Stimulated activated CD4-positive, alpha-beta T cell treated with anti-CD3 and anti-CD28 coated beads, TNF-alpha, amount 100 ng/mL, for 24 hours (primary cell): ENCODE measurements around the gene CENPN.
A peak's percentile ranks its signal among the peaks of the same experiment; 100 is the strongest.

Source experiments
- DNase-seq, 3 experiments: peaks; one replicate each; pipeline ENCODE4 v3.0.0-alpha.2; 2020; ENCODE audit warnings: low read depth in 3 of 3

Gene CENPN

GRCh38 chr16:81029930-81030604, 23.1 kb downstream of the CENPN start:
- DNase-seq, result no peak

- peak; percentile 74 to 83 (median 79) for DNase-seq
Observed at GRCh38 chr16:81035398-81035974, 28.5 kb downstream of the CENPN start, which contains the start of gene ATMIN. Gene ATMIN, plus strand, starts transcription at chr16:81035842. Its CDS starts 29 bp downstream, at chr16:81035871.

DNA sequence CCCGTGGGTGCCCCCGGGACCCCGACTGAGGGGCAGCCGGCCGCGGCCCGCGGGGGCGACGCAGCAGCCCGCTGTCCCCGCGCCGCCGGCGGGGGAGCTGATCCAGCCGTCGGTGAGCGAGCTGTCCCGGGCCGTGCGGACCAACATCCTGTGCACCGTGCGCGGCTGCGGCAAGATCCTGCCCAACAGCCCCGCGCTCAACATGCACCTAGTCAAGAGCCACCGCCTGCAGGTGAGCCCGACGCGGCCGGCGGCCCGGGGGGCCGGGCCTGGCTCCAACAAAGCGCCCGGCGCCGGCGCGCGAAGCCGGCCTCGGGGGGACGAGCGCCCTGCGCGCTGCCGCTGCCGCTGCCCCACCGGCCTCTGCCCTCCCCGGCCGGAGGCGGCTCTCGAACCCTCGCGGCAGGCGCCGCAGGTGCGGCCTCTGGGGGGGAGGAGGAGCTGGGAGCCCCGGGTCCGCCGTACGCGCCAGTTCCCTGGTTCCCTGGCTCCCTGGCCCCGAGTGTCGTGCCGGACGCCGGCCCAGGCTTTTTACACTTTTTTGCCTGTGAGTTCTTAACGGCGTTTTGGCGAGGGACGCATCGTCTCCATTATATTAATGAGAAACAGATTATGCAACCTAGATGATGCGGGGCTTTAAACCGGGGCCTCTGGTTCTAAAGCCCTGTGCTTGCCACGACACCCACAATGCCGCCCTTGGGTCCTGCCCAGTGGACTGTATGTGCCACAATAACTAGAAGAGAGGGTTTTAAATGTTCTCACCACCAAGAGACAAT, 29.1 kb downstream of the CENPN start:
- DNase-seq, result peak; percentile 8 to 37 (median 18)

- DNase-seq, result no peak
Observed at GRCh38 chr16:81036751-81037350, 29.8 kb downstream of the CENPN start.

GRCh38 chr16:81040131-81040530, 33.1 kb downstream of the CENPN start:
- no peak for DNase-seq

GRCh38 chr16:81040842-81041241, 33.8 kb downstream of the CENPN start:
- no peak for DNase-seq

GRCh38 chr16:81041696-81042095, 34.7 kb downstream of the CENPN start:
- no peak for DNase-seq

DNA sequence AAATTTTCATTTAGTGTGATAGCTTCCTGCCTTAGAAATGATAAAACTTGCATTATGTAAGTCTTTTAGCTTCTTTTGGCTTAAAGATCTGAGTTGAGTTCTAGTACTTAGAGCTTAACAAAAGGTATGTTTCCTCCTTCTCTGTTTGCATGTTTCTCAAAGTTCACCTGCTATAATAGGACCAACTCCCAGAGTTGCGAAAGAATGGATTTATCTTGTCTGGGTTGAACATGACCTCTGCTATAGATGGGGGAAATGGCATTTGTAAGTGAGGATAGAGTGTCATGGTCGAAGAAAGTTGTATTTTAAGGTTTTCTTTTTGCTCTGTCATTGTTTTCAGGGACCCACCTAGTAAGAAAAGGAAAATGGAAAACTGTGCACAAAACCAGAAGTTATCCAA, 35.8 kb downstream of the CENPN start:
- DNase-seq, result no peak

DNA sequence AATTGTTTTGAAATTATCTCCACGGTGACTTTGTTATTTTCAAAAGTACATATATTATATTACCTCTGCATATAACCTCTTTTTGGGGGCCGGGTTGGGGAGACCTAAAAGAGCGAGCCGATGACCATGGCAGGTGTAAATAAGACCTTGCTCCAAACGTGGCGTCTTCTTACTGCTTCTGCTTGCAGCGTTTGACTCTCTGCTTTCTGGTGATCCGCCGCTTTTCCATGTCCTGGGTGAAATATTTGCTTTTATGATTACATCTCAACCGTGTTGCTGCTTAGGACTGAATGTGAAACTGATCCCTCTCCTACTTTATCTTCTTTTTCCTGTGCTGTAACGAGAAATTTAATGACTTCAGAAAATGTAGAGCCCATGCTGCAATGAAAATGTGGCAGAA, 46.7 kb downstream of the CENPN start:
- no peak for DNase-seq

GRCh38 chr16:81060576-81061306, 53.7 kb downstream of the CENPN start:
- no peak for DNase-seq

- no peak for DNase-seq
Observed at GRCh38 chr16:81061307-81061640, 54.3 kb downstream of the CENPN start.

DNA sequence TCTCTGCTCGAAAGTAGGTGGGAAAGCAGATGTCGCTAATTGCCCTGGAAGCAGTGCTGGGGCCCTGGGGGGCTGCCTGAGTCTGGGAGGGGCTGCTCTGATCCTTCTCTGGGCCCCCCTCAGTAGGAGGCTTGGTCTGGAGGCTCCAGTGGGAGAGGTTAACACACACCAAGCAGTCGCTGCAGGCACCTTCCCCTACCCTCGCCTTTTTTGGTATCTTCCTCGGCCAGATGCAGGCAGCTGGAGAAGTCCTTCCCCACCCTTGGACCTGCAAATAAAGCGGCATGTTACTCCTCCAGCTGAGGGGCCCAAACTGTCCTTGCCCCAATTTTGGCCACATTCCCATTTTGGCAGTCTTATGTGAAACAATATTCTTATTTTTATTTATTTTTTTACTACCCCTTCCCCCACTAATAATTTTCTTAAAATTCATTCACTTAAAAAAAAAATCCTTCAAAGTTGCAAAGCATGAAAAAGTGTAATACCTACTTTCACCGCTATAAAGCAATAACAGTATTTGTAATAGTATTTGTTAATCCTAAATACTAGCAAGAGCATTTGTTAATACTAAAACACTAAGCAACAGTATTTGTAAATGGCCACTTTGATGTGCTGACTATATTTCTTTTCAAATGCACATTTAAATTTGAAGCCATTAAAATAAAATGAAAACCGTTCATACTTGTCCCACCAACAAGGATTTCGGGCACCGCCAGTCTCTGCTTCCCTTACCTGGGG, 55.0 kb downstream of the CENPN start:
- DNase-seq, result no peak

- no peak for DNase-seq
Observed at GRCh38 chr16:81066681-81067080, 59.7 kb downstream of the CENPN start.

GRCh38 chr16:81067166-81067565, 60.2 kb downstream of the CENPN start:
- DNase-seq, result no peak

DNA sequence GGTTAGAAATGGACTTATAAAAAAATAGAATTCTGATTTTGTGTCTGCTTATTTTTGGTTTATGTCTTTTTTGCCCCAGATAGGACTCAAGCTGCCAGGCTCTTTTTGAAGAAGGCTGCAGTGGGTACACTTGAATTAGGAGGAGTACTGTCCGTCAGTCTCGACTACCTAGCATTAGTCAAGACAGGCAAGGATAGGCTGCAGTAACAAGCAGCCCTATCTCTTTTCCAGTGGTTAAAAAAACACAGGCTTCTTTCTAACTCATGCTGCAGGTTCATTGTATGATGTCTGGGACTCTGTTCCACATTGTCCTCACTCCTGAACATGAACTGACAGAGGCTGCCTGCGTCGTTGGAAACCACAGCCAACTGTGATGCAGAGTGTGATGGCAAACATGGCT, 62.0 kb downstream of the CENPN start:
- no peak for DNase-seq

- DNase-seq, result no peak
Observed at GRCh38 chr16:81070979-81071378, 64.0 kb downstream of the CENPN start.

DNA sequence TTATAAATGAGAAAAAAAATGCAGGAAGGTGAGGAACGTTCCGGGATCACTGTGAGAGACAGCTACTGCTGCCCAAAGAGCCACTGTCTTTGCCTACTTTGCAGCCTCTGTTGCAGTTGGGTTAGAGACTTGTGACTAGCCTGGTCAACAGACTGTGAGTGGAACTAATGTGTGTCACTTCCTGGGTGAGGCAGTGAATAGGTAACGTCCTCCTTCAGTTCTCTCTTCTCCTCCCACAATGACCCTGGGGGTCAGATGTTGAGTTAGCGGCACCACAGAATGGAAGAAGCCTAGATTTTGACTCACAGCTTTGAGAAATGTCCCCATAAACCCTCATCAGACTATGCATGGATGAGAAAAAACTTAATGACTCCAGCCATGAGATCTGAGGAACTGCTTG, 64.8 kb downstream of the CENPN start:
- DNase-seq, result no peak

- no peak for DNase-seq
Observed at GRCh38 chr16:81073560-81074330, 66.7 kb downstream of the CENPN start.

- peak; percentile 82 to 90 (median 88) for DNase-seq
Observed at GRCh38 chr16:81076566-81077075, 69.6 kb downstream of the CENPN start.
